LoVo (cell line): ENCODE results near the gene OVOL2.

Experiments
- DNase-seq: peaks from one replicate; pipeline ENCODE4 v3.0.0-alpha.2; 2016; ENCODE audit warnings: low spot score

OVOL2 gene

GRCh38 chr20:17976305-17976704 is 81.4 kb downstream of the OVOL2 start:
- DNase-seq, result no peak
